GM23338 (cell line): ENCODE measurements around the gene KLHL26.

Experiments
- CREB1 ChIP-seq: fragments of 250-450 bp; sonication (Bioruptor Pico); IDR thresholded peaks from 2 replicates; pipeline ENCODE4 v1.5.0; 2020; ENCODE audit warnings: low read depth, mild to moderate bottlenecking, moderate library complexity
- CTCF ChIP-seq, 2 experiments: fragments of 200-600 bp in 1 of 2; sonication (generic) in 1 of 2; conservative IDR thresholded peaks; 2 replicates each; pipeline versions ENCODE4 v1.5.1 to v1.6.1; 2016 to 2017; ENCODE audit warnings: antibody characterized with exemption in 2 of 2, low read depth in 2 of 2, mild to moderate bottlenecking in 2 of 2, moderate library complexity in 1 of 2
- ETS1 ChIP-seq: IDR thresholded peaks from 2 replicates; pipeline ENCODE4 v1.6.1; 2016; ENCODE audit warnings: antibody characterized with exemption
- EZH2 ChIP-seq: fragments of 200-600 bp; sonication (generic); IDR thresholded peaks from one replicate; pipeline ENCODE4 v1.8.0; 2017; ENCODE audit warnings: antibody characterized with exemption, mild to moderate bottlenecking, low read depth; ENCODE audit not compliant: unreplicated experiment
- EZH2phosphoT487 ChIP-seq: fragments of 200-600 bp; sonication (generic); IDR thresholded peaks from one replicate; pipeline ENCODE4 v1.8.1; 2018; ENCODE audit warnings: antibody characterized with exemption; ENCODE audit not compliant: unreplicated experiment
- JUNB ChIP-seq: IDR thresholded peaks from one replicate; pipeline ENCODE4 v1.6.1; 2016; ENCODE audit warnings: antibody characterized with exemption; ENCODE audit not compliant: unreplicated experiment
- POLR2AphosphoS5 ChIP-seq: IDR thresholded peaks from 2 replicates; pipeline ENCODE4 v1.6.1; 2016; ENCODE audit warnings: antibody characterized with exemption, low read depth
- REST ChIP-seq: IDR thresholded peaks from one replicate; pipeline ENCODE4 v1.6.1; 2018; ENCODE audit warnings: antibody characterized with exemption; ENCODE audit not compliant: unreplicated experiment
- ZNF114 ChIP-seq: fragments of 250-450 bp; sonication (Bioruptor Pico); IDR thresholded peaks from 2 replicates; pipeline ENCODE4 v1.5.0; 2020; ENCODE audit warnings: mild to moderate bottlenecking, moderate library complexity
- ZNF331 ChIP-seq: fragments of 250-450 bp; sonication (Bioruptor Pico); IDR thresholded peaks from 2 replicates; pipeline ENCODE4 v1.5.0; 2020; ENCODE audit warnings: low read depth, mild to moderate bottlenecking, moderate library complexity
- ZNF462 ChIP-seq: fragments of 250-450 bp; sonication (Bioruptor Pico); IDR thresholded peaks from 2 replicates; pipeline ENCODE4 v1.5.0; 2020; ENCODE audit warnings: mild to moderate bottlenecking, moderate library complexity

- TF ChIP-seq CTCF (conservative IDR thresholded peaks at IDR 0.05; ENCODE audit: low read depth in 2 of 2) = no peak
- no peak for TF ChIP-seq CREB1 (CRISPR knock-in tag)
- no peak for TF ChIP-seq REST
- no peak for TF ChIP-seq POLR2AphosphoS5
- peak; percentile 82 for TF ChIP-seq EZH2
- no peak for TF ChIP-seq EZH2phosphoT487
- TF ChIP-seq JUNB = no peak
- no peak for TF ChIP-seq ETS1
- TF ChIP-seq ZNF331 (CRISPR knock-in tag) = no peak
- no peak for TF ChIP-seq ZNF462 (CRISPR knock-in tag)
- TF ChIP-seq ZNF114 = no peak
Observed at GRCh38 chr19:18611327-18612050, 25.3 kb upstream of the KLHL26 start.
